Left colon (tissue), 2 donors: Measurements from ENCODE around the gene PLSCR1. TPM values are rescaled to one million over a fixed set of nuclear protein-coding genes. Genes with fewer than 3 reads are reported as not detected.
"Not testable (repeated sequence)": the region's sequence is repeated elsewhere in the genome, so short reads cannot be mapped to it uniquely, and the experiment has no call there.

Experiments used
- ATAC-seq: fragments of 200-7000 bp; cut with Tn5 transposase; one replicate; pipeline ENCODE4 v1.9.1; 2020; ENCODE audit warnings: mild to moderate bottlenecking, moderate library complexity
- DNase-seq, 2 donors: peaks; one replicate each; pipeline ENCODE4 v3.0.0-alpha.2; 2020
- intact Hi-C, 2 donors: fragments of 100-400 bp; cut with DNase I in 1 of 2; cut with micrococcal nuclease in 1 of 2; formaldehyde crosslinking; loops; one replicate each; pipeline versions ENCODE4 v1.11.2 to v1.14.0; 2022; cut with DNase I, micrococcal nuclease
- total RNA-seq, 2 donors: library from RNA; stranded (reverse); fragmentation: NEBNext Ultra II Directional; extraction: Animal tissue kit (Norgen Biotek cat#: 25700); gene quantifications; one replicate each; pipeline ENCODE4 v1.2.1, GENCODE V29; 2021
- donor health status: DM: no; HTN: no; CAD: no.
- donor health status: DM: yes; HTN: yes; CAD: no.

The PLSCR1 gene
- total RNA-seq, 2 donors from 2014 or later: 168 to 292 TPM

- ATAC-seq (no peak), DNase-seq (no peak)
- intact Hi-C loops: no loop called here
Observed at GRCh38 chr3:146523531-146523930, 20.9 kb downstream of the PLSCR1 start.

GRCh38 chr3:146522174-146523158 is 21.9 kb downstream of the PLSCR1 start:
- ATAC-seq, intact Hi-C loops: not testable (repeated sequence)

GRCh38 chr3:146521394-146521793 is 23.0 kb downstream of the PLSCR1 start:
- intact Hi-C loops: no loop called here
- ATAC-seq (no peak), DNase-seq (no peak)

More at GRCh38 chr3:146522174-146523158, 21.9 kb downstream of the PLSCR1 start:
- DNase-seq: not testable (repeated sequence)

- no peak for ATAC-seq
- no peak for DNase-seq
Observed at GRCh38 chr3:146519810-146520209, 24.6 kb downstream of the PLSCR1 start.

GRCh38 chr3:146517684-146518435 is 26.5 kb downstream of the PLSCR1 start:
- ATAC-seq (peak; percentile 96), DNase-seq (peak in 1 of 2 donors; percentile 51)
- intact Hi-C loops: no loop called here

More at GRCh38 chr3:146519810-146520209, 24.6 kb downstream of the PLSCR1 start:
- intact Hi-C loops: no loop called here

- intact Hi-C loops: no loop called here
- ATAC-seq (no peak), DNase-seq (no peak)
Observed at GRCh38 chr3:146513386-146514051, 30.9 kb downstream of the PLSCR1 start.

GRCh38 chr3:146511402-146512134 is 32.8 kb downstream of the PLSCR1 start:
- intact Hi-C loops: no loop called here
- ATAC-seq: peak; percentile 83
- DNase-seq: no peak

GRCh38 chr3:146507331-146508120 is 36.9 kb downstream of the PLSCR1 start:
- no peak for ATAC-seq
- no peak for DNase-seq
- intact Hi-C loops: no loop called here

- intact Hi-C loops: no loop called here
- DNase-seq: no peak
- ATAC-seq: no peak
Observed at GRCh38 chr3:146505516-146505915, 38.9 kb downstream of the PLSCR1 start.

GRCh38 chr3:146504498-146505197 is 39.8 kb downstream of the PLSCR1 start:
- DNase-seq (no peak), ATAC-seq (no peak)
- intact Hi-C loops: no loop called here

GRCh38 chr3:146503461-146504202 is 40.8 kb downstream of the PLSCR1 start:
- intact Hi-C loops: no loop called here
- DNase-seq: peak in 1 of 2 donors; percentile 54
- peak; percentile 68 for ATAC-seq

GRCh38 chr3:146502887-146503460 is 41.4 kb downstream of the PLSCR1 start:
- ATAC-seq (no peak), DNase-seq (no peak)
- intact Hi-C loops: no loop called here

GRCh38 chr3:146501752-146502151 is 42.7 kb downstream of the PLSCR1 start:
- ATAC-seq (no peak), DNase-seq (no peak)
- intact Hi-C loops: no loop called here

GRCh38 chr3:146499701-146500100 is 44.7 kb downstream of the PLSCR1 start:
- DNase-seq (no peak), ATAC-seq (peak; percentile 65)
- intact Hi-C loops: no loop called here

GRCh38 chr3:146498002-146498736 is 46.2 kb downstream of the PLSCR1 start:
- intact Hi-C loops: no loop called here
- peak; percentile 16 to 37 for DNase-seq
- peak; percentile 47 for ATAC-seq
